Measurements from ENCODE around the gene ZFP57. TPM values are rescaled to one million over a fixed set of nuclear protein-coding genes. Genes with fewer than 3 reads are reported as not detected.
"Not testable (repeated sequence)": the region's sequence is repeated elsewhere in the genome, so short reads cannot be mapped to it uniquely, and the experiment has no call there.

The ZFP57 gene
- total RNA-seq, 4 donors from 2014 or later: not detected

DNA sequence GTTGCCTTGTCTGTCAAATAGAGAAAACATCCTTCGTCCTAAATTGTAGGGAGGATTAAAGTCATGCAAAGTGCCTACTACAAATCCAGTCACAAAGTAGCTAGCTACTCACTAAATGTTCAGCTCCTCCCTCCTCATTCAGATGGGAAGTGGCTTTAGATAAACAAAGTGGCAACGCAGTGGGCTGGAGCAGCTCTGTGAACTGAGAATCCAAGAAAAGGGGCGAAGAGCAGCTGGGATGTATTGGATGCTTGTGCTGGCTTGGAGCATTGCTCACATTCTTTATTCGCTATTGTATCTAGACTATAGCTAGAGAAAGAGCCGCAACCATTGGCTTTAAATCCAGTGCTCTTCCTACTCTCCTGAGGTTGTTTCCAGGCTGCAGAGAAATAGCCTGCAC lies 13.8 kb downstream of the ZFP57 start:
- no peaks in the 10 kb centered on the region for H3K9me3 ChIP-seq
- intact Hi-C loops (cut with DNase I): no loop called here
- no peaks in the 10 kb centered on the region for H3K4me1 ChIP-seq
- WGBS, 2 donors: 21 to 26% methylated on average over 5 of the region's 5 CpGs
- no peak for DNase-seq
- no peak for TF ChIP-seq POLR2A (IDR thresholded peaks at IDR 0.05)
- no peak for TF ChIP-seq CTCF (IDR thresholded peaks at IDR 0.05)
- H3K36me3 ChIP-seq: no peaks in the 10 kb centered on the region
- no peaks in the 10 kb centered on the region for H3K27me3 ChIP-seq
- H3K4me3 ChIP-seq (replicated peaks in 1 of 3): no peak overlapping the region
- no peak overlapping the region for H3K27ac ChIP-seq

DNA sequence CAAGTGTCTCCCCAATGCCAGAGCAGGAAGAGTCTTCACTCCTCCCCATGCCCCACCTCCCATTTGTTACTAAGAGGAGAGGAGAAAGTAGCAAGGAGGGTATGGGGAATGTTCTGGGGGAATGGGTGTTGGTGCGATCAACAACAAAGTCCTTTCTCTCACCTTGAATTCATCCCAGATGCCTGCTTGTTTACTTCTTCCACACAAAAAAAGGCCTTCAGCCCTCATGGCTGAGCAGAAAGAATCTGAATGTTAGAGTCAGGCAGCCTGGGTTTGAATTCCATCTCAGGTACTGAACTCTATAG lies 14.2 kb downstream of the ZFP57 start:
- Histone ChIP-seq H3K9me3 (no peaks in the 10 kb centered on the region), H3K27ac (no peak overlapping the region), H3K4me3 (replicated peaks in 1 of 3) (no peak overlapping the region), H3K27me3 (no peaks in the 10 kb centered on the region), H3K36me3 (no peaks in the 10 kb centered on the region), H3K4me1 (no peaks in the 10 kb centered on the region)
- DNase-seq: no peak
- WGBS, 2 donors: 70 to 80% methylated on average over 1 of the region's 1 CpG
- intact Hi-C loops (cut with DNase I): no loop called here
- TF ChIP-seq CTCF (IDR thresholded peaks at IDR 0.05): no peak
- TF ChIP-seq POLR2A (IDR thresholded peaks at IDR 0.05): no peak

DNA sequence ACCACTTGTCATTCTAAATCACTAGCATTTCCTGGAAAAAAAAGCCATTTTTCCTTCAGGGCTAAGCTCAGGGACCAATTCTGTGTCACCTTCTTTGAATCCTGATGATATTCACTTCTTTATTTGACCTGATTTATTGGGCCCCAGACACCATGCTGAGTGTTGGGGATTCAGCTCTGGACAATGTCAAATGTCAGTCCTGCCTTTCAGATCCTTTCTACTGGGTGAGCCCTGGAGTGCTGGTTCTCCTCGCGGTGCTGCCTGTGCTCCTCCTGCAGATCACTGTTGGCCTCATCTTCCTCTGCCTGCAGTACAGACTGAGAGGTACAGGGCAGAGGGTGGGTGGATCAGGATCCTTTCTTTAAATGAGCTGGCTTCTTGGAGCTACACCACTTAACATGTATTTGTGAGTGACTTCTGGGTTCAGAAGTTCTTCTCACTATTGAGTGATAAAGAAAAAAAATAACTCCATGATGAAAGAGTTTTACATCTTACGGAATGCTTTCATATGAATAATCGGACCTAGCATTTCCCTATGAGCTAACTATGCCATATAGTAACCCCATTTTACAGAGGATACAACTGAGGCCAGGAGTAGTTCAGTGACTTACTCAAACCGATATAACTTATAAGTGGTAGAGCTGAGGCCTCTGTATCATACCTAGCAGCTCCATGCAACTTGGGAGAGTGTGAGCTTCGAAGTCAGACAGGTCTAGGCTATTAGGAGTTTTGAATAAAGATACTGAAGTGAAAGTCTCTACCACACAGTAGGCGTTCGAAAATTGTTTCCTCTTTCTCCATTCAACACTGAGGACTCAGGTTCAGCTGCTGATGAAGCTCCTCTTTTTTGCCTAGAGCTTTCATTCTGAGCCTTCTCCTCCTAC lies 14.8 kb downstream of the ZFP57 start:
- DNase-seq: no peak
- intact Hi-C loops (cut with DNase I): no loop called here
- no peak for TF ChIP-seq POLR2A (IDR thresholded peaks at IDR 0.05)
- TF ChIP-seq CTCF (IDR thresholded peaks at IDR 0.05): no peak

DNA sequence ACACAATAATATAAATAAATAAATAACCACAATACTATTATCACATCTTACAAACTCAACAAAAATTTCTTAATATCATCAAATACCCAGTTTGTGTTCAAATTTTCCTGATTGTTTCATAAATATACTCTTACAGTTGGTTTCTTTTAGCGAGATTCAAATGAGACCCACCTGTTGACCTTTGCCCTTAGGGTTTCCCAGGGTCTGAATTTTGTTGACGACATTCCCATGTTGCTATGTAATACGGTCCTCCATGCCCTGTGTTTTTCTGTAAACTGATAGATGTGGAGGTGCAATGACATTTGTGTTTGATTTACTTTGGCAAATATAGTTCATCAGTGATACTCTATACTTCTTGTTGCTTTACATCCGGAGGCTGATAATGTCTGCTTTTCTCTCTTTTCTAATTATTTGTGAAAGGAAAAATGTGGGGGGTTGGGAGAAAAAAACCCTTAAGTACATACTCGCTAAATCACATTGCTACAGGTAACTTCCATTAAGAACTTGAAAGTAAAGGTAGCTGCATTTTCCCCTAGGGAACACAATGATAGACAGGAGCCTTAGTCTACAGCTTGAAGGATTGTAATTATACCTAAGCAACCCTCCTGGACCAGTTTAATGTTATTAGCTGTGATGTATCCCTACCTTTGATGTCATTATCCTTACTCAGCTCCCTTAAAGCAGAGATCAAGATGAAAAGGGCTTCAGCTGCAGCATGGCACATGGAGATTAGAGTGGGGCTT lies 17.5 kb downstream of the ZFP57 start:
- intact Hi-C loops (cut with DNase I): no loop called here

More for the DNA sequence above, 14.8 kb downstream of the ZFP57 start:
- 68 to 78% methylated on average over 8 of the region's 8 CpGs for WGBS, 2 donors
- Histone ChIP-seq H3K27me3 (no peaks in the 10 kb centered on the region), H3K27ac (no peak overlapping the region), H3K4me3 (replicated peaks in 1 of 3) (no peak overlapping the region), H3K4me1 (no peaks in the 10 kb centered on the region), H3K9me3 (no peaks in the 10 kb centered on the region), H3K36me3 (no peaks in the 10 kb centered on the region)

GRCh38 chr6:29661502-29662141 lies 19.3 kb downstream of the ZFP57 start:
- 43 to 47% methylated on average over 14 of the region's 14 CpGs for WGBS, 2 donors
- intact Hi-C loops (cut with DNase I): not testable (repeated sequence)

More for the DNA sequence above, 17.5 kb downstream of the ZFP57 start:
- no peaks in the 10 kb centered on the region for H3K36me3 ChIP-seq
- no peak for TF ChIP-seq CTCF (IDR thresholded peaks at IDR 0.05)
- no peak for TF ChIP-seq POLR2A (IDR thresholded peaks at IDR 0.05)
- no peaks in the 10 kb centered on the region for H3K4me1 ChIP-seq
- DNase-seq: no peak
- H3K27ac ChIP-seq: no peak overlapping the region
- H3K27me3 ChIP-seq: no peaks in the 10 kb centered on the region
- WGBS, 2 donors: 59 to 60% methylated on average over 5 of the region's 5 CpGs
- no peaks in the 10 kb centered on the region for H3K9me3 ChIP-seq
- no peak overlapping the region for H3K4me3 ChIP-seq (replicated peaks in 1 of 3)

More at GRCh38 chr6:29661502-29662141, 19.3 kb downstream of the ZFP57 start:
- not testable (repeated sequence) for H3K9me3 ChIP-seq; H3K36me3 ChIP-seq; H3K4me3 ChIP-seq (replicated peaks in 1 of 3); H3K27ac ChIP-seq; H3K27me3 ChIP-seq; DNase-seq; H3K4me1 ChIP-seq
